Gastroesophageal sphincter (tissue), 4 donors: ENCODE results near the gene SHISA9. TPM values are rescaled to one million over a fixed set of nuclear protein-coding genes. Genes with fewer than 3 reads are reported as not detected.

Experiments used
- ATAC-seq: fragments of 150-250 bp; one replicate; pipeline ENCODE4 v1.9.1; 2016; ENCODE audit warnings: mild to moderate bottlenecking, moderate library complexity
- H3K27ac ChIP-seq, 4 donors: fragments of 200-600 bp; sonication (generic) in 3 of 4; 1 replicate in 3 of 4; 2 replicates in 1 of 4; pipeline ENCODE4 v1.5.1; 2016 to 2019
- H3K27me3 ChIP-seq: fragments of 200-600 bp; sonication (generic); one replicate; pipeline ENCODE4 v1.5.1; 2019
- H3K36me3 ChIP-seq, 2 donors: fragments of 200-600 bp; sonication (generic); one replicate each; pipeline ENCODE4 v1.5.1; 2019; ENCODE audit warnings: control low read depth in 1 of 2
- H3K4me1 ChIP-seq, 3 donors: fragments of 200-600 bp; sonication (generic); 1 replicate in 2 of 3; 2 replicates in 1 of 3; pipeline ENCODE4 v1.5.1; 2016 to 2019; ENCODE audit warnings: control low read depth in 2 of 3
- H3K4me3 ChIP-seq, 2 donors: fragments of 200-600 bp; sonication (generic); one replicate each; pipeline ENCODE4 v1.5.1; 2019; ENCODE audit warnings: mild to moderate bottlenecking in 1 of 2, moderate library complexity in 1 of 2
- H3K9me3 ChIP-seq, 3 donors: fragments of 200-600 bp; sonication (generic); one replicate each; pipeline ENCODE4 v1.5.1; 2017 to 2019; ENCODE audit warnings: control low read depth in 2 of 3
- EP300 ChIP-seq: sonication (generic); formaldehyde crosslinking; IDR thresholded peaks from one replicate; pipeline ENCODE4 v1.6.1; 2017; ENCODE audit warnings: antibody characterized with exemption, mild to moderate bottlenecking
- POLR2A ChIP-seq, 2 donors: fragments of 450-650 bp; IDR thresholded peaks; one replicate each; pipeline ENCODE4 v1.6.1; 2017; ENCODE audit warnings: antibody characterized with exemption in 2 of 2, mild to moderate bottlenecking in 2 of 2, moderate library complexity in 1 of 2
- POLR2AphosphoS5 ChIP-seq: sonication (generic); formaldehyde crosslinking; IDR thresholded peaks from one replicate; pipeline ENCODE4 v1.6.1; 2017; ENCODE audit warnings: antibody characterized with exemption
- WGBS, 2 donors: methylation state at CpG; one replicate each; pipeline ENCODE4 v1.1.5; 2018; ENCODE audit warnings: low coverage in 1 of 2; 5-methylcytosine and 5-hydroxymethylcytosine counted together
- total RNA-seq, 4 donors: library from RNA; depleted of rRNA; stranded (reverse); fragments of >200 nt; gene quantifications; one replicate each; pipeline ENCODE4 v1.1.0, GENCODE V29; 2016
- TF ChIP-seq, protein P1 (sequence below), 4 experiments: fragments of 200-600 bp in 2 of 4; fragments of 450-650 bp in 2 of 4; sonication (generic) in 1 of 4; IDR thresholded peaks; one replicate each; pipeline ENCODE4 v1.5.1; 2017 to 2019; ENCODE audit warnings: antibody characterized with exemption in 4 of 4, mild to moderate bottlenecking in 2 of 4, moderate library complexity in 2 of 4

The SHISA9 gene
- total RNA-seq, 4 donors from 2014 or later: 1.1 to 12.6 (median 4.9) TPM

DNA sequence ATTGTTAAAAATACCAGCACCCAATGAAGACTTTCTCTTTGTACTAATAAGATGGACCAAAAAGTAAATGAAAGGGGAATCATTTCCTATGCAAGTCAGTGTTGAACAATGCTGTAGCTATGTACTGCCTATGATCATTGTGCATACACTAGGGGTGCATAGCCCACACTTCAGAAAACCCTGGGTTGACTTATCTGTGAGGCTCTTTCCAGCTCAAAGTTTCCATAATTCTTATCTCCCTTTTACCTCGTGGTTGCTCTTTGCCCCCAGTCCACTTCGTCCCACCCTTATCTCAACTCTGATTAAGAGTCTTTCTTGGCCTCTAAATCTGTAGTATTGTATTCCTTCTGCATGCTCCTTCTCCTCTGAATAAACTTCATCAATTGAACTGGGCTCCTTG lies 336.8 kb downstream of the SHISA9 start:
- no peak overlapping the region for H3K27ac ChIP-seq
- no peaks in the 10 kb centered on the region for H3K9me3 ChIP-seq
- no peak overlapping the region for H3K4me3 ChIP-seq
- ATAC-seq: no peak
- H3K4me1 ChIP-seq: no peaks in the 10 kb centered on the region
- 28 to 80% methylated on average over 1 to 2 of the region's 2 CpGs for WGBS, 2 donors
- no peaks in the 10 kb centered on the region for H3K36me3 ChIP-seq
- TF ChIP-seq, protein P1, sequence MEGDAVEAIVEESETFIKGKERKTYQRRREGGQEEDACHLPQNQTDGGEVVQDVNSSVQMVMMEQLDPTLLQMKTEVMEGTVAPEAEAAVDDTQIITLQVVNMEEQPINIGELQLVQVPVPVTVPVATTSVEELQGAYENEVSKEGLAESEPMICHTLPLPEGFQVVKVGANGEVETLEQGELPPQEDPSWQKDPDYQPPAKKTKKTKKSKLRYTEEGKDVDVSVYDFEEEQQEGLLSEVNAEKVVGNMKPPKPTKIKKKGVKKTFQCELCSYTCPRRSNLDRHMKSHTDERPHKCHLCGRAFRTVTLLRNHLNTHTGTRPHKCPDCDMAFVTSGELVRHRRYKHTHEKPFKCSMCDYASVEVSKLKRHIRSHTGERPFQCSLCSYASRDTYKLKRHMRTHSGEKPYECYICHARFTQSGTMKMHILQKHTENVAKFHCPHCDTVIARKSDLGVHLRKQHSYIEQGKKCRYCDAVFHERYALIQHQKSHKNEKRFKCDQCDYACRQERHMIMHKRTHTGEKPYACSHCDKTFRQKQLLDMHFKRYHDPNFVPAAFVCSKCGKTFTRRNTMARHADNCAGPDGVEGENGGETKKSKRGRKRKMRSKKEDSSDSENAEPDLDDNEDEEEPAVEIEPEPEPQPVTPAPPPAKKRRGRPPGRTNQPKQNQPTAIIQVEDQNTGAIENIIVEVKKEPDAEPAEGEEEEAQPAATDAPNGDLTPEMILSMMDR (IDR thresholded peaks at IDR 0.05): no peak
- TF ChIP-seq POLR2A (IDR thresholded peaks at IDR 0.05) (no peak), POLR2AphosphoS5 (no peak), EP300 (no peak)
- H3K27me3 ChIP-seq: no peaks in the 10 kb centered on the region

DNA sequence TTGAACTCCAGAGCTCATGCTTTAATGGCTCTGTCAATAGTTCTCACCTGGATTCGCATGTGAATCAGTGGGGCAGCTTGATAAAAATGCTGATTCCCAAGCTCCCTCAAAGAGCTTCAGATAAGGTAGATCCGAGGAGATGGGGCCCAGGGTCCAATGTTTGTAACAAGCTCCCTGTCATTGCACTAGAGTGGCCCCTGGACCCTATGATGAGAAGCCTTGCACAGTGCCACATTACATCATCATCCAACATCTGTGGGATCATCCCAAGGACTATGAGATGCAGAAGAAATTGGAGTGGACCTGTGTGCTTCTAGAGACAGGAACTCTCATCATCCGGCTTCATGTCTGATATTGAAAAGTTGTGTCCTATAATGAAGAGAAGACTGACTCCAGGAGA lies 340.8 kb downstream of the SHISA9 start:
- Histone ChIP-seq H3K4me3 (no peak overlapping the region), H3K36me3 (no peaks in the 10 kb centered on the region), H3K27ac (no peak overlapping the region), H3K27me3 (no peaks in the 10 kb centered on the region), H3K4me1 (no peaks in the 10 kb centered on the region), H3K9me3 (no peaks in the 10 kb centered on the region)
- TF ChIP-seq POLR2A (IDR thresholded peaks at IDR 0.05) (no peak), EP300 (no peak), POLR2AphosphoS5 (no peak)
- TF ChIP-seq, protein P1 (IDR thresholded peaks at IDR 0.05): no peak
- no peak for ATAC-seq
- 66 to 78% methylated on average over 2 to 3 of the region's 3 CpGs for WGBS, 2 donors

DNA sequence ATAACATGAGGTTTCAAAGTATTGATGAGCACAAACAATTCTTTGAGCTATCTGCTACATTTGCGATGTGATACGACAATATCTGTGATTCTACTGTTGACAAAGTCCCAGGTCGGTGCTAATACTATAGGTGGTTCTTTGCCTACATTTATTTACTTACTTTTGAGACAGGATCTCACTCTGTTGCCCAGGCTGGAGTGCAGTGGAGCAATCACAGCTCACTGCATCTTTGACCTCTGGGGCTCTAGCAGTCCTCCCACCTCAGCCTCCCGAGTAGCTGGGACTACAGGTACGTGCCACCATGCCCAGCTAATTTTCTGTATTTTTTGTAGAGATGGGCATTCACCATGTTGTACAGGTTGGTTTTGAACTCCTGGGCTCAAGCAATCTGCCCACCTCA lies 343.4 kb downstream of the SHISA9 start:
- no peak overlapping the region for H3K4me3 ChIP-seq
- H3K27me3 ChIP-seq: no peaks in the 10 kb centered on the region
- no peak for ATAC-seq
- 91 to 100% methylated on average over 1 to 5 of the region's 5 CpGs for WGBS, 2 donors
- TF ChIP-seq, protein P1 (IDR thresholded peaks at IDR 0.05): no peak
- TF ChIP-seq EP300 (no peak), POLR2AphosphoS5 (no peak), POLR2A (IDR thresholded peaks at IDR 0.05) (no peak)
- no peaks in the 10 kb centered on the region for H3K4me1 ChIP-seq
- no peaks in the 10 kb centered on the region for H3K9me3 ChIP-seq
- no peaks in the 10 kb centered on the region for H3K36me3 ChIP-seq
- H3K27ac ChIP-seq: no peak overlapping the region

DNA sequence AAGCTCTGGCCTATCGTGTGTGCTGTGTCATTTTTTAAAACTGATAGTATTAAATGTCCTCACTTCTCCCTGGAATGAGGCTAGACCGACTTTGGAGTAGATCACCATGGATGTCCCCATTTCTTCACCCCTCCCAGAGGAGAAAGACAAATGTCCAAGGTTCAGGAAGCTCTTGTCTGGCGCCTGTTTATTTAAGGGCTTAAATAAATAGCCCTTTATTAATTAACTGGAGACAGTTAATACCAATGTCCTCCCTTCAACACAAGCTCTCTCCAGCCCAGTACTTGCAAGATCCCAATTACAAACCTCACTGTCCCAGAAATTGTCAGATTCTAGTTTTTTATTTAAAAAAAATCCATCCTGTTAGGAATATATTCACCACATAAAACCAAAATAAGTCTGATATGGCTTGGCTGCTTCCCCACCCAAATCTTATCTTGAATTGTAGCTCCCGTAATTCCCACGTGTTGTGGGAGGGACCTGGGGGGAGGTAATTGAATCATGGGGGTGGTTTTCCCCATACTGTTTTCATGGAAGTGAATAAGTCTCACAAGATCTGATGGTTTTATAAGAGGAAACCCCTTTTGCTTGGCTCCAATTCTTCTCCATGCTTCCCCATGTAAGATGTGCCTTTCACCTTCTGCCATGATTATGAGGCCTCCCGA lies 344.4 kb downstream of the SHISA9 start:
- no peak overlapping the region for H3K27ac ChIP-seq
- H3K36me3 ChIP-seq: no peaks in the 10 kb centered on the region
- H3K9me3 ChIP-seq: no peaks in the 10 kb centered on the region
- no peak overlapping the region for H3K4me3 ChIP-seq
- no peak for ATAC-seq
- H3K27me3 ChIP-seq: no peaks in the 10 kb centered on the region
- no peak for TF ChIP-seq POLR2A (IDR thresholded peaks at IDR 0.05)
- no peak for TF ChIP-seq POLR2AphosphoS5
- TF ChIP-seq, protein P1 (IDR thresholded peaks at IDR 0.05): no peak
- no peak for TF ChIP-seq EP300
- no peaks in the 10 kb centered on the region for H3K4me1 ChIP-seq
- 65 to 84% methylated on average over 4 to 6 of the region's 6 CpGs for WGBS, 2 donors

DNA sequence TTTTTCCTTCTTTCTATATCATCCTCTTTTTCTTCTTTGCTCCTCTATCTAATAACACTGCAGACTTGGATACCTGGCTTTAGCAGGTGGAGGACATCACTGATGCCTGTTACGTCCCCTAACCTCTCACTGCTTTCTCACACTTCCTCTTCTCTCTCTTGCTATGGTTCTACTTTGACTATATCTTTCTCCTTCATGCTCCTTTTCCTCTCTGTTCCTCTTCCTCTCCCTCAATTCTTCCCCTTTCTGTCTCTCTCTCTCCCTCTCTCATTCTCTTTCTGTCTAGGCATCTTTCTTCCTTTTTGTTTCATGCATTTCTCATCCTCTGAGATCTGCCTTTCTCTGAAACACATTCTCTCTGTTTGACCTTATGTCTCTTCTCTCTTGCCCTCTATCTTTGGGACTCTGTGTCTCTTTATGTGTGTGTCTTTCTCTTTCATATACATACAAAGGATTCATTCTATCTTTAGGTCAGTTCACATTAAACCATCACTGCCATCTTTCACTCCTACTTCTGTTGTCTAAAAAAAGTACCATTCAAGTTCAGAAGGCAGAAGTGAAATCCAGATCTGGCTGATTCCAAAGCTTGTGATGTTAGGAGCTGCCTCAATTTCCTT lies 353.7 kb downstream of the SHISA9 start:
- 68 to 75% methylated on average over 1 of the region's 1 CpG for WGBS, 2 donors
- Histone ChIP-seq H3K4me1 (no peaks in the 10 kb centered on the region), H3K27ac (no peak overlapping the region), H3K36me3 (no peaks in the 10 kb centered on the region), H3K4me3 (no peak overlapping the region), H3K27me3 (peaks cover 6% of the 10 kb centered on the region), H3K9me3 (no peaks in the 10 kb centered on the region)
- no peak for ATAC-seq
- TF ChIP-seq, protein P1 (IDR thresholded peaks at IDR 0.05): no peak
- TF ChIP-seq POLR2A (IDR thresholded peaks at IDR 0.05) (no peak), EP300 (no peak), POLR2AphosphoS5 (no peak)
